Measurements from ENCODE around the gene RNFT2.

RNFT2 gene

DNA sequence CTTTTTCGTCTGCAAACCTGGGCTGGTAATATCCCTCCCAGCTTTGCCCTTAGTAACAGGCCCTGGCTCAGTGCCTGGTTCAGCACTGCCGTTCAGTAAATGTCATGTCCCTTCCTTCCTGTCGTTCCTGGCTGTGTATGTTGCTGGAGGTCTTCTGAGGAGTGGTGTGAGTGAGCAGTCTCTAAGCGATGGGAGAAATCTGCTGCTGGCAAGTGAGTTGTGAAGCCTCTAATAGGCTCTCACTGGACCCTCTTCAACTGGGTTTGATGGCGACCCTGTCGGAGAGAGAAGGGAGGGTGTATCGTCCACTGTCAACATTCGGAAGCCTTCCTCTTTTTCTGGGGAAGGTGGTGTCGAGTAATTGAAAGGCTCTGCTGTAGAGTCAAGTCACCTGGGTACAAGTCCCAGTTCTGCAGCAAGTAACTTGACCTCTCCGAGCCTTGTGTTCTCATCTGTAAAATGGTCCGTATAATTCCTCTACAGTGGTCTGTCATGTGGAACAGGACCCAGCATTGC, 80.3 kb downstream of the RNFT2 start:
- in situ Hi-C loops (cut with MboI; ENCODE audit: low sequenced_read_pairs, unreplicated experiment): no loop called here
- DNase-seq (ENCODE audit: low spot score): no peak
- TF ChIP-seq, protein P1, sequence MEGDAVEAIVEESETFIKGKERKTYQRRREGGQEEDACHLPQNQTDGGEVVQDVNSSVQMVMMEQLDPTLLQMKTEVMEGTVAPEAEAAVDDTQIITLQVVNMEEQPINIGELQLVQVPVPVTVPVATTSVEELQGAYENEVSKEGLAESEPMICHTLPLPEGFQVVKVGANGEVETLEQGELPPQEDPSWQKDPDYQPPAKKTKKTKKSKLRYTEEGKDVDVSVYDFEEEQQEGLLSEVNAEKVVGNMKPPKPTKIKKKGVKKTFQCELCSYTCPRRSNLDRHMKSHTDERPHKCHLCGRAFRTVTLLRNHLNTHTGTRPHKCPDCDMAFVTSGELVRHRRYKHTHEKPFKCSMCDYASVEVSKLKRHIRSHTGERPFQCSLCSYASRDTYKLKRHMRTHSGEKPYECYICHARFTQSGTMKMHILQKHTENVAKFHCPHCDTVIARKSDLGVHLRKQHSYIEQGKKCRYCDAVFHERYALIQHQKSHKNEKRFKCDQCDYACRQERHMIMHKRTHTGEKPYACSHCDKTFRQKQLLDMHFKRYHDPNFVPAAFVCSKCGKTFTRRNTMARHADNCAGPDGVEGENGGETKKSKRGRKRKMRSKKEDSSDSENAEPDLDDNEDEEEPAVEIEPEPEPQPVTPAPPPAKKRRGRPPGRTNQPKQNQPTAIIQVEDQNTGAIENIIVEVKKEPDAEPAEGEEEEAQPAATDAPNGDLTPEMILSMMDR (IDR thresholded peaks at IDR 0.05; ENCODE audit: borderline replicate concordance, control extremely low read depth, extremely low read depth, insufficient read depth, missing control alignments): no peak

DNA sequence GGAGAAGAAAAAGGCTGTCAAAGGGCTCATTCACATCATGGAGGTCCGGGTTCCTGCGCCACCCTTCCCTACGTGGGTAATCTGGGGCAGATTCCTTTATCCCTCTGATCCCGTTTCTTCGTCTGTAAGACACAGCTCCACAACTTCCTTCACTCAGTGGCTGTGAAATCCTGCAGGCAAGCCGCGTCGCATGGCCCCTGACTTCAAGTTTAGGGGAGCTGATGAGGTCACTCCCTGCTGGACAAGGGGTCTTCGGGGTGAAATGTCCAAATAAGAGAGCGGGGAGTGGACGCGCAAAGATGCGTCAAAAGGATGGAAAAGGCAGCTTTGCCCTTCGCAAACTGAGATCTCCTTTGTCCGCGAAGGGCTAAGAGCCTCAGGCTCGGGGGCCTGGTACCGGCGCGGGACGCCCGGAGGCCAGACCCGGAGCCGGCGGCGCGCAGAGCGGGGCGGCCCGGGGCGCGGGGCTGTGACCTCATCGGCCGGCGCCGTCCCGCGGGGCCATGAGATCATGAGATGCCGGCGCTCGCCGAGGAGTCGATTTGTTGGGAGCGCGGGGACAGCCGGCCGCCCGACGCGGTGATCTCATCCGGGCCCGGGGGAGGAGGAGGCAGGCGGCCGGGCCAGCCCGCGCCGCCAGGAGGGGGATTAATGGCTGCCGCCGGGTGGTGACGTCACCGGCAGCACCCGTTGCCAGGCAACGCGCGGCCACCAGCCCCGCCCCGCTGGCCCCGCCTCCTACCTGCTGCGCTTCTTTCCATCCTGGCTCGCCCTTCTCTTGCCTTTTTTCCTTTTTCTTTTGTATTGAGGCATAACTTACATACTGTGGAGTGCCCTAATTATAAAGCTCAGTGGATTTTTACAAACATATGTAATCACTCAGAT, 81.1 kb downstream of the RNFT2 start:
- DNase-seq (ENCODE audit: low spot score): peak; percentile 99
- in situ Hi-C loops (cut with MboI; ENCODE audit: low sequenced_read_pairs, unreplicated experiment): no loop called here
- TF ChIP-seq, protein P1 (IDR thresholded peaks at IDR 0.05; ENCODE audit: borderline replicate concordance, control extremely low read depth, extremely low read depth, insufficient read depth, missing control alignments): no peak

DNA sequence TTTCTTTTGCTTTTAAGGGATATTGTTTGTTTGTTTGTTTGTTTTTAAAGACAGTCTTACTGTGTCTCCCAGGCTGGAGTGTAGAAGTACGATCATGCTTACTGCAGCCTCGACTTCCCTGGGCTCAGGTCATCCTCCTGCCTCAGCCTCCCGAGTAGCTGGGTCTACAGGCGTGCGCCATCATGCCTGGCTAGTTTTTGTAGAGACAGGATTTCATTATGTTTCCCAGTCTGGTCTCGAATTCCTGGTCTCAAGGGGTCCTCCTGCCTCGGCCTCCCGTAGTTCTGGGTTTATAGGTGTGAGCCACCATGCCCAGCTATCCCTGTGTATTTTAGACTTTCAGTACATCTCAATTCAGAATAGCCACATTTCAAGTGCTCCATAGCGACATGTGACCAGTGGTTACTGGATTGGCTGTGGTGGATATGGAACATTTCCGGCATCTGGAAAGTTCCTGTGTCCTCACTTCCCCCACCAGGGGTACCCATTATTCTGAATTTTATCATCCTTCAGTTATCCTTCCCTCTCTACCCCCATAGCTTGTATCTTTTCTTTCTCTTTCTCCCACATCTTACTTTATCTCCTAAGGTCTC, 82.0 kb downstream of the RNFT2 start:
- DNase-seq (ENCODE audit: low spot score): no peak
- TF ChIP-seq, protein P1 (IDR thresholded peaks at IDR 0.05; ENCODE audit: borderline replicate concordance, control extremely low read depth, extremely low read depth, insufficient read depth, missing control alignments): no peak
- in situ Hi-C loops (cut with MboI; ENCODE audit: low sequenced_read_pairs, unreplicated experiment): no loop called here

DNA sequence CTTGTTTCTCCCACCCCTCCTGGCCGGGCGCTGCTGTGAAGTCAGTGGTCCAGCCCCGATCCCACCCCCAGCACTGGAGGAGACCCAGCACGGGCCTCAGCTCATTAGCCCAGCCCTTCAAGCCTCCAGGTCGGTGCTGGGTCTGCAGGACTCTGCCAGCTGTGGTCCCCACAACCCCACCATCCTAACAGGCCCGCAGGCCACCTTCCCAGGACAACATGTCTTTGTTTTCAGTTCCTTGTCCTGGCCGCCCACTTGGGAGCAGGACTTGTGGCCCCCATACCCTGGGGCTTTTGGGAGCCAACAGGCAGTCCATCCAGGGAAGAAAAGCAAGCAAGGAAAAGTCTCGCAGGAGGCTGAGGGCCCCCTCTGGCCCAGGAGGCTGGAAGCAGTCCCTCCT, 83.2 kb downstream of the RNFT2 start:
- in situ Hi-C loops (cut with MboI; ENCODE audit: low sequenced_read_pairs, unreplicated experiment): no loop called here
- TF ChIP-seq, protein P1 (IDR thresholded peaks at IDR 0.05; ENCODE audit: borderline replicate concordance, control extremely low read depth, extremely low read depth, insufficient read depth, missing control alignments): no peak
- DNase-seq (ENCODE audit: low spot score): no peak

DNA sequence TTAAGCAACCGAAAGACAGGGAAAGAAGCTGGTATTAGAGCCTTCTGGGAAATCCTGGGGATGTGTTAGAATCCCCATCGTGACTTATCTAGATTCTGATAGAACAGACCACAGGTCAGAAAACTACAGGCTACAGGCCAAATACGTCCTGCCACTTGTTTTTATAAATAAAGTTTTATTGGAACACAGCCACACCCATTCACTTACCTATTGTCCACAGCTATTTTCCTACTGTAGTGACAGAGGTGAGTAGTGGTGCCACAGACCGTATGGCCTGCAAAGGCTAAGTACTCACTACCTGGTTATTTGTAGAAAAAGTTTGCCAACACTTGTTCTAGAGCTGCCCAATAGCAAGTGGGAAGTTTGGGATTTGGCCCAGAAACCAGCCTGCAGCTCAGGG, 89.3 kb downstream of the RNFT2 start:
- TF ChIP-seq, protein P1 (IDR thresholded peaks at IDR 0.05; ENCODE audit: borderline replicate concordance, control extremely low read depth, extremely low read depth, insufficient read depth, missing control alignments): no peak
- DNase-seq (ENCODE audit: low spot score): no peak
- in situ Hi-C loops (cut with MboI; ENCODE audit: low sequenced_read_pairs, unreplicated experiment): no loop called here

DNA sequence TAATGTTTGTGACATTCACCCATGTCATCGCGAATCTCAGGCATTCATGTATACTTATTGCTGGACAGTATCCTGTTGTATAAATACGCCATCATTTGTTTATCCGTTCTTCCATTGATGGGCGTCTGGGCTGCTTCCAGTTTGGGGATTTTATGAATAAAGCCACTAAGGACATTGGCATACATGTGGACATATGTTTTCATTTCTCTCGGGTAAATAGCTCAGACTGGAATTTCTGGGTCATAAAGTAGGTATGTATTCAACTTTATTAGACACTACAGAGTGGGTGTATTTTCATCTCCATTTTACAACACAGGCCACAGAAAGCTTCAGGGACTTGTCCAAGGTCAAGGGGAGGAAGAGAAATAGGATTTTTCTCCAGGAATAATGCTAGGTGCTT, 94.2 kb downstream of the RNFT2 start:
- no peak for DNase-seq (ENCODE audit: low spot score)
- in situ Hi-C loops (cut with MboI; ENCODE audit: low sequenced_read_pairs, unreplicated experiment): no loop called here
- TF ChIP-seq, protein P1 (IDR thresholded peaks at IDR 0.05; ENCODE audit: borderline replicate concordance, control extremely low read depth, extremely low read depth, insufficient read depth, missing control alignments): no peak
